GM23338 (cell line): Measurements from ENCODE around the gene PRPF18.

ENCODE experiments used
- CTCF ChIP-seq, 2 experiments: fragments of 200-600 bp in 1 of 2; sonication (generic) in 1 of 2; conservative IDR thresholded peaks; 2 replicates each; pipeline versions ENCODE4 v1.5.1 to v1.6.1; 2016 to 2017; ENCODE audit warnings: antibody characterized with exemption in 2 of 2, low read depth in 2 of 2, mild to moderate bottlenecking in 2 of 2, moderate library complexity in 1 of 2
- EZH2 ChIP-seq: fragments of 200-600 bp; sonication (generic); IDR thresholded peaks from one replicate; pipeline ENCODE4 v1.8.0; 2017; ENCODE audit warnings: antibody characterized with exemption, mild to moderate bottlenecking, low read depth; ENCODE audit not compliant: unreplicated experiment
- POLR2AphosphoS5 ChIP-seq: IDR thresholded peaks from 2 replicates; pipeline ENCODE4 v1.6.1; 2016; ENCODE audit warnings: antibody characterized with exemption, low read depth
- ZNF114 ChIP-seq: fragments of 250-450 bp; sonication (Bioruptor Pico); IDR thresholded peaks from 2 replicates; pipeline ENCODE4 v1.5.0; 2020; ENCODE audit warnings: mild to moderate bottlenecking, moderate library complexity

- TF ChIP-seq CTCF (conservative IDR thresholded peaks at IDR 0.05; ENCODE audit: low read depth in 2 of 2), result no peak
- TF ChIP-seq EZH2, result no peak
- no peak for TF ChIP-seq ZNF114 (CRISPR knock-in tag)
- TF ChIP-seq POLR2AphosphoS5, result no peak
These were observed 82.6 kb downstream of the PRPF18 start for GRCh38 chr10:13669182-13669855.
